Activated CD4-positive, CD25-positive, alpha-beta regulatory T cell treated with anti-CD3 and anti-CD28 coated beads, Interleukin-2, amount 50 U/mL, for 24 hours (primary cell): Measurements from ENCODE around the gene CARS2.
"Not testable (repeated sequence)": the region's sequence is repeated elsewhere in the genome, so short reads cannot be mapped to it uniquely, and the experiment has no call there.

Experiments used
- ATAC-seq, 2 donors: fragments of 150-1000 bp; cut with Tn5 transposase; one replicate each; pipeline ENCODE4 v1.10.0; 2021; ENCODE audit warnings: mild to moderate bottlenecking in 1 of 2, moderate library complexity in 1 of 2

Gene CARS2

DNA sequence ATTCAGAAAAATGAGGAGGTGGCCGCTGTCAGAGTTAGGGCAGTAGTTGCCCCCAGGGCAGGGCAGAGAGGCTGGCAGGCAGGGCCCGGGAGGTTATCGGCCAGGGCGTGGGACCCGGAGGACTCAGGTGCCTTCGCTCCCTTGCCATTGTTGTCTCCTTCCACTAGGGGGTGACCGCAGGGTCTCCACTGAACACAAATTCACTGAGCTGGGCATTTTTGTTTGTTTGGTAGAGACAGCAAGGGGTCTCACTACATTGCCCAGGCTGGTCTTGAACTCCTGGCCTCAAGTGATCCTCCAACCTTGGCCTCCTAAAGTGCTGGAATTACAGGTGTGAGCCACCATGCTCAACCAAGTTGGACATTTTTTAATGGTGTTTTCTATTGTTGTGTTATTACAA, 25.1 kb downstream of the CARS2 start:
- no peak for ATAC-seq

- peak; percentile 35 for ATAC-seq
Measured at GRCh38 chr13:110677731-110678545, 28.0 kb downstream of the CARS2 start.

DNA sequence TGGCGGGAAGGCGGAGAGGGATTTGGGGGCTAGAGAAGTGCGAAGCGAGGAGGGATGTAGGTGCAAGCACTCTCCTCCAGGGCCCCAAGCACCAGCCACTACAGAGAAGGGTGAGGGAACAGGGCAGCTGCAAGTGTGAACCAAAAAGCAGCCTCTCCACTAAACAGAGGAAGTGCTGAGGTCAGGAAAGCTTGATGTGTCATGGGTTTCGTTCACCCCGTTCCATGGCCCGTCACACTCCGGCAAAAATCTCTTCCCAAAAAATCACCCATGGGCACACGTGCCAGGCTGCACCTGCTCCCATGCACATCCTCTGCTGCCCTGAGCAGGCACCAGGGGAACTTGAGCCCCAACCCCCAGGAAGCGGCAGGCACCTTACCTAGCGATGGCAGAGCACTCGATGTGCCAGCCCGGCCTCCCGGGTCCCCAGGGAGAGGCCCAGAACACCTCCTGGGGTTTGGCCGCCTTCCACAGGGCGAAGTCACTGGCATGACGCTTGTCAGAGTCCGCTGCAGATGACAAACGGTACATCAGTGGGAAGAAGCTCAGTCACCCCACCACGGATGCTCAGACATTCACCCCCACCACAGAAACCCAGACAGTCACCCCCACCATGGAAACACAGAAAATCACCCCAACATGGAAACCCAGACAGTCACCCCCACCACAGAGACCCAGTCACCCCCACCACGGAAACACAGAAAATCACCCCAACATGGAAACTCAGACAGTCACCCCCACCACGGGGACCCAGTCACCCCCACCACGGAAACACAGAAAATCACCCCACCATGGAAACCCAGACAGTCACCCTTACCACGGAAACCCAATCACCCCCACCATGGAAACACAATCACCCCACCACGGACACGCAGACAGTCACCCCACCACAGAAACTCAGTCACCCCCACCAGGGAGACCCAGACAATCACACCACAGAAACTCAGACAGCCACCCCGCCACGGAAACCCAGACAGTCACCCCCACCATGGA, 29.0 kb downstream of the CARS2 start:
- peak; percentile 57 to 70 for ATAC-seq

DNA sequence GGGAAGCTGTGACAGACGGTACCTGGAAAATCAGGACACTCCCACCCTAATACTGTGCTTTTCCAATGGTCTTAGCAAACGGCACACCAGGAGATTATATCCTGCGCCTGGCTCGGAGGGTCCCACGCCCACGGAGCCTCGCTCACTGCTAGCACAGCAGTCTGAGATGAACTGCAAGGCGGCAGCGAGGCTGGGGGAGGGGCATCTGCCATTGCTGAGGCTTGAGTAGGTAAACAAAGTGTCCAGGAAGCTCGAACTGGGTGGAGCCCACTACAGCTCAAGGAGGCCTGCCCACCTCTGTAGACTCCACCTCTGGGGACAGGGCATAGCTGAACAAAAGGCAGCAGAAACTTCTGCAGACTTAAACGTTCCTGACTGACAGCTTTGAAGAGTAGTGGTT, 36.1 kb downstream of the CARS2 start:
- not testable (repeated sequence) for ATAC-seq

DNA sequence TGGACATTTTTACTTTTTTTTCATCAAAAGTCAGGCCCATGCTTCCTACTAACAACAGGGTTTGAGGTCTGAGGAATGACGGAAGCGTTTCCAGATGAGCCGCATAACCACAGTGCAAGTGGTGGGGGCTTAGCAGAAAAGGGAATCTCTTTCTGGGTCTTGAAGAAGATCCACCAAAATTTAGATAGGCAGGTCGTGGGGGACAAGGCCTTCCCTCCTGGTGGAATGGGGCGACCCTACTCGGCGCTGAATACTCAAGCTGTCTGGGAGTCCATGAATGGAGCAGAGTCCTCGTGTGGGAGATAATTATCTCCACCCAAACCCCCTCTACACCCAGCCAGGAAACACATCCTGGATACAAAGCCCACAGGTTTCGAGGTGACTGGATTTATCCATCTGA, 36.9 kb downstream of the CARS2 start:
- no peak for ATAC-seq

GRCh38 chr13:110666255-110666533, 39.7 kb downstream of the CARS2 start:
- ATAC-seq, result no peak

DNA sequence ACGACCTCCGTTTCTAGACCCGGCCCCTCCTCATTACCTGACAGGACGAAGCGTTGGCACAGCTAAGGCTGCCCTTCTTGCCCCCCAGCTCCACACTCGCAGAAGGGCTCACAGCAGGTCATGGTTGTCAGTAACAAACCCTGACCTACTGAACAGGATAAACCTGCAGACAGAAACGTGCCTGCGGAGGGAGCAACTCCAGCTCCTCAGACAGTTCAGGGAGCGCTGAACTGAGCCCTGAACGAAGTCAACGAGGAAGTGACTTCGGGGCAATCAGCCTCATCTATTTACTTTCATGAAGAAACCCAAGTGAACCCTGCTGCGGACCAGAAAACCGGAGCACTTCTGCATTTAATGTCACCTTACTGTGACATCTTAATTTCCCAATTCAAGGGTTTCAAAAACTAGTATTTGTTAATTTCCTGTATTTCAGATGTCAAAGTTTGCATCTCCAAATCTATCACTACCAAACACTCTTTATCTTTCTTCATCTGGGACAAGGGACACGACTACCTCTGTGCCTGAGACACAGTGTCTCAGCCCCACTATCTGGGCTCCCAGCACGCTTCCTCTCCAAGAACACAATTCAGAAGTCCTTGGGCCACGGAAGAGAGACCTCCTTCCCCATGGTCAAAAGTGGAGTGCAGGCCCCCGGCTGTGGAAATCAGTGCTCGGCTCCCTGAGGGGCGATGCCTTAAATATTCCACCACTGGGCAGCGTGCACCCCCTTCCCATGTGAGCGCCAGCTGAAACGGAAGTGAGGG, 40.2 kb downstream of the CARS2 start:
- ATAC-seq, result no peak

- ATAC-seq, result no peak
Measured at GRCh38 chr13:110664673-110665072, 41.2 kb downstream of the CARS2 start.

DNA sequence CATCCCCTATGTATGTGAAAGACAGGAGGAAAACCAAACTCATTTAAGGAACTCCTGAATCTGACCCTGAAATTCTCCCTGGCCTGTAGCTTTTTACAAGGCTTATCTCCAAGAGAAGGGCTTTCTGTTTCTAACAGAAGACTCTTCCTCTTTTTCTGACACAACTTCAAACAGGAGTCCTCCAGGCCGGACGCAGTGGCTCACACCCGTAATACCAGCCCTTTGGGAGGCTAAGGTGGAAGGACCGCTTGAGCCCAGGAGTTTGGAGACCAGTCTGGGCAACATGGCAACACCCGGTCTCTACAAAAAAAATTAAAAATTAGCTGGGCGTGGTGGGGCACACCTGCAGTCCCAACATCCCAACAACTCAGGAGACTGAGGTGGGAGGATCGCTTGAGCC, 41.9 kb downstream of the CARS2 start:
- no peak for ATAC-seq

DNA sequence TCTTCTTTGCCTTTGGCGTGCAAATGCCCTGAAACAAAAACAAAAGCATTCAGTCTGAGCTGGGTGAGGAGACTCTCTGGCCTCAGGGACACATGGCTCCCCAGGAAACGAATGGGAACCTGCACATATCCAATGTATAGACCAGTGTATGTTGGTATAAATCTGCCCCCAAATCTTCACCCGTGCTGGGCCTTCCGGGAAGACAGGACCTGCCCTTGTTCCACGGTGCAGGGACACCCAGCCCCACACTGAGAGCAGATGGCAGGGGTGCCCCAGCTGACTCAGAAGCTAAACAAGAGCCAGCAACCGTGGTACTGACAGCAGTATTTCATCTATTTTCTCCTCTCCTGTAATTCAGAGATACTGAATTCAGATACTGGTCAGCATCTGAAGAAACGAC, 42.4 kb downstream of the CARS2 start:
- no peak for ATAC-seq

DNA sequence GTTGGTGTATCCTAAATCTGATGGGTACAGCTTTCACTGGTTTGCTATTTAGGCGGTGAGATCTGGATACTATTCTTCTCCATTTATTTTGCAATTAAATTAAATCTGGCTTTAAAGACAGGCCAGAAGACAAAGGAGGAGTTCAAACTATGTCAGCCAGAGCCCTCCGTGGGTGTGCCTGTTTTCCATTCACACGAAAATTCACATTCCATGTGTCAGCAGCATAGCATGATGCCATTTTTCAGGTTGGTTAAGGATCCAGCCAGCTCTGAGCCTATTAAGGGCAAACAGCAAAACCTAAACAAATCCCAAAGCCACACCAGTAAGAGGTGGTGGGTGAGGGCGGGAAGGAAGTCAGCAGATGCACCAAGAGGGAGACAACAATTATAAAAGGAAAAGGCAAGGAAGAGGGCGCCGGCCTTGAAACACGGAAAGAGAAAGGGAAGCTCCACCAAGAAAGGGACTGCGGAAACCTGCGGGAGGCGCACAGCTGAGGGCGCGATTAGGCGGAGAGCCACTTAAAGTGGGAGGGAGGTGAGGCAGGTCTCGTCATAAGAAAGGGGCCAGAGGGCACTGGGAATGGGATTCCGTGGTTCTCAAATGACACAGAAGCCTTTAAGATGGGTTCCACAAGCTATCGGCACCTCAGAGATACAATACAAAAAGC, 43.0 kb downstream of the CARS2 start:
- no peak for ATAC-seq

GRCh38 chr13:110662091-110662490, 43.8 kb downstream of the CARS2 start:
- ATAC-seq, result no peak

DNA sequence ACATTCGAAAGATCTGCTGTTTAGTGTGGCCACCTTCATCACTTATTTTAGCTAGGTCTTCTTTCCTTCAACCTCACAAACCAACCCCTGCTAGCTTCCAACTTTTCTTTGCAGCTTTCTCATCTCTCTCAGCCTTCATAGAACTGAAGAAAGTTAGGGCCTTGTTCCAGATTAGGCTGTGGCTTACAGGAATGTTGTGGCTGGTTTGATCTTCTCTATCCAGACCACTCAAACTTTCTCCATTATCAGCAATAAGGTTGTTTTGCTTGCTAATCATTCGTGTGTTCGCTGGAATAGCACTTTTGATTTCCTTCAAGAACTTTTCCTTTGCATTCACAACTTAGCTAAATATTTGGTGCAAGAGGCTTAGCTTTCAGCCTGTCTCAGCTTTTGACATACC, 44.7 kb downstream of the CARS2 start:
- ATAC-seq, result no peak

DNA sequence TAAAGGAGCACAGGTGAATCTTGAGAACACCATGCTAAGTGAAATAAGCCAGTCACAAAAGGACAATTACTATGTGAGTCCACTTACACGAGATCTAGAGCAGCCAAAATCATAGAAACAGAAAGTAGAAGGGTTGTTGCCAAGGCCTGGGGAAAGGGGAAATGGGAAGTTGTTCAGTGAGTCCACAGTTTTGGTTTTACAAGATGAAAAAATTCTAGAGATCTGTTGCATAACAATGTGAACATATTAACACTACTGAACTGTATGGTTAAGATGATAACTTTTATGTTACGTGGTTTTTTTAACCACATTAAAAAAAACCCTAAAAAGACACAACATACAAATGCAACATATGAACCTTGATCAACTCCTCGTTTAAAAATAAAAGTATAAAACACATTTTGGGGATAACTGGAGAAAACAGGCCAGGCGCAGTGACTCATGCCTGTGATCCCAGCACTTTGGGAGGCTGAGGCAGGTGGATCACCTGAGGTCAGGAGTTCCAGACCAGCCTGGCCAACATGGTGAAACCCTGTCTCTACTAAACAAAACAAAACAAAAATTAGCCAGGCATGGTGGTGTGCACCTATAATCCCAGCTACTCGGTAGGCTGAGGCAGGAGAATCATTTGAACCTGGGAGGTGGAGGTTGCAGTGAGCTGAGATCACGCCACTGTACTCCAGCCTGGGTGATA, 47.6 kb downstream of the CARS2 start:
- peak; percentile 79 for ATAC-seq

DNA sequence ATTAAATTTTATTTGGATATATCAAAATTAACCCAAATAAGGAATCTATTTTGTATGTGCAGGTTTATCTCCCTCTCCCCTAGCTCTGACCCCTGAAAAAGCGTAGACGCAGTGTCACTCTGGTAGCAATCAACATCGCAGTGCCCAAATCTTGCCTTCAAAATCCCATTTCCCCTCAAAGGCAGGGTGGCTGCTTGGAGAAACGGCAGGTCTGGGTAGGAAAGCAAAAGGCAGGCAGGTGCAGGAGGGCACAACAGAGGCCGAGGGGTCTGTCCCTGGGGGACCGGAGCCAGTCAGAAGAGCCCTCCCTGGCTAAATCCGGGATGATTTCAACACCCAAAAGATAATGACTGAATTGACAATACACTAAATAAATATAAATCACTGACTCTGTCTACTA, 48.7 kb downstream of the CARS2 start:
- ATAC-seq, result no peak

DNA sequence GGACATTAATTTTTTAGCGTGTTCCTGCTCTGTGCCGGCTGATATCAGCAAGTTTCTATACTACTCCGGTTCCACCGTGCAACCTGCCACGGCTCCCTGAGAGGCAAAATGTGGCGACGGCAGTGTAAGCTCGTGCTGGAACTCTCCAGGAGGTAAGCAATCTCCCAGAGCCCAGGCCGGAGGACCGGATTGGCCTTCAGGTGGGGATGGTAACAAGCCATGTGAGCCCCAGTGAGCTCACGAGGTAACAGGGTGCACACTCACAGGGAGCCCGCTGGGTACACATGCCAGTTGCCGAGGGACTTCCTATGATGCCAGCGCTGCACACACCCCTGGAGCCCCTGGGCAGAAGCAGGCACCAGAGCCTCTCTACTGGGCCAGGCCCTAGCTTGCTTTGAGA, 52.1 kb downstream of the CARS2 start:
- no peak for ATAC-seq

DNA sequence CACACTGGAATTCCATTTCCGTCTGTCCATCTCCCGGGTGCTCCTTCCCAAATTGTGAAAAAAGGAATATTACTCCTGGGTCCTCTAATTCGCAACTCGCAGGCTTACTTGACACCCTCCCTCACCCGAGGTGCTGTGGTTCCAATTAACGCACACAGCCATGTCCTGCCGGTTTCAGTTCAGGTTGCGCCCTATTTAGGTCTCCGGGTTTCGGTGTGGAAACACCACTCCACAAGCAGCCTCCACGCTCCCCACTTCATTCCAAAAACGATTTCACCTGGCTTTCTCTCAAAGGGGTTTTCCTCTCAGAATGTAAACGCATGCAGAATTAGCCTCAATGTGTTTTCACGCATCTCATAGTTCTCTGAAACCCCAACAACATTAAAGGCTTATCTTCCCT, 52.6 kb downstream of the CARS2 start:
- ATAC-seq, result no peak

DNA sequence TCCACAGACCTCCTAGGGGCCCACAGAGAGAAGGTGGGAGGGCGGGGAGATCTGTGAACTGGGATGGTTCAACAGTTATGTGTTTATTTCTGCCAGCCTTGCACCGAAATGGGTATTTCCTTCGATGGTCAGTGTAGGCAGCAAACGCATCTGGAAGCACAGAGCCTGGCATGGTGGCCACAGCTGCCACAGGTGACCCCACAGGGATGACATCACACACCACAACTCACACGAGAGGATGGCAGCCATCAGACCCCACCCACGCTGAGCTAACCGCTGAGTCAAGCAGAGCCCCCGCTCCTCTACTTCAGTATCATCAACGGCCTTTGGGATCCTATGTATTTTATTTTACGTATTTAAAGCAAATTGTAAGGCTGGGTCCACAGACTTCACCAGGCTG, 53.2 kb downstream of the CARS2 start:
- no peak for ATAC-seq

GRCh38 chr13:110652231-110652730, 53.6 kb downstream of the CARS2 start:
- no peak for ATAC-seq

GRCh38 chr13:110651726-110652230, 54.1 kb downstream of the CARS2 start:
- ATAC-seq, result no peak

DNA sequence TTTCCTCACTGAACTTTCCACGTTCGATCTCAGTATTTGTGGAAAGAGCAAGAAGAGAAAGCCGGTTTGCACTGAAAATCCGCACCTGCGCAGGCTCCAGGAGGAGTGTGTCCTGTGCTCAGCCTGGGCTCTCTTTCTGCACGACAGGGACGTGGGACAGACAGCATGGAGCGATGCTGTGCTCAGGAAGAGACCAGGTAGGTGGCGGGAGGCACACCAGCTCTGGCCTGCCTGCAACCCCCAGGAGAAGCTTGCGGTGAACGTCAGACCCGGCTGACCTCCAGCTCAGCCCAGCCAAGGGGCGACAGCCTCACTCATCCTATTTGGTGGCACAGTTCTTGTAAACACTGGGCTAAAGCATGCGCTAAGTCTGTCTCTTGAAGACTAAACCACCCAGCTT, 54.6 kb downstream of the CARS2 start:
- no peak for ATAC-seq

GRCh38 chr13:110650436-110650835, 55.5 kb downstream of the CARS2 start:
- no peak for ATAC-seq
